CD14-positive monocyte (primary cell): ENCODE measurements around the gene OR13J1. TPM values are rescaled to one million over a fixed set of nuclear protein-coding genes. Genes with fewer than 3 reads are reported as not detected.
A peak's percentile ranks its signal among the peaks of the same experiment; 100 is the strongest.

Experiments used
- DNase-seq, 3 donors: peaks; one replicate each; pipeline ENCODE4 v3.0.0-alpha.2; 2011 to 2022
- H2AFZ ChIP-seq: 2 replicates; pipeline ENCODE4 v1.6.0; 2012; ENCODE audit warnings: mild to moderate bottlenecking, low read depth, low read length, inconsistent platforms; ENCODE audit not compliant: insufficient read depth, poor library complexity, severe bottlenecking
- H3K27ac ChIP-seq, 2 donors: 1 replicate in 1 of 2; 2 replicates in 1 of 2; pipeline ENCODE4 v1.5.1; 2012 to 2013; ENCODE audit warnings: low read length in 2 of 2, control low read depth in 1 of 2, inconsistent platforms in 1 of 2, low read depth in 1 of 2, mild to moderate bottlenecking in 1 of 2
- H3K27me3 ChIP-seq, 2 donors: one replicate each; pipeline versions ENCODE4 v1.6.0 to v1.6.1; 2011 to 2013; ENCODE audit warnings: low read length in 2 of 2; ENCODE audit not compliant: control insufficient read depth in 2 of 2, insufficient read depth in 2 of 2
- H3K36me3 ChIP-seq, 2 donors: replicated peaks in 1 of 2; 1 replicate in 1 of 2; 2 replicates in 1 of 2; pipeline versions ENCODE4 v1.5.1 to v1.6.1; 2012 to 2013; ENCODE audit warnings: low read length in 2 of 2, control low read depth in 1 of 2, inconsistent platforms in 1 of 2, mild to moderate bottlenecking in 1 of 2; ENCODE audit not compliant: insufficient read depth in 2 of 2, control insufficient read depth in 1 of 2
- H3K4me1 ChIP-seq, 2 donors: 1 replicate in 1 of 2; 2 replicates in 1 of 2; pipeline versions ENCODE4 v1.5.1 to v1.6.1; 2012 to 2013; ENCODE audit warnings: low read length in 2 of 2, control low read depth in 1 of 2, inconsistent platforms in 1 of 2, mild to moderate bottlenecking in 1 of 2, moderate library complexity in 1 of 2; ENCODE audit not compliant: insufficient read depth in 2 of 2, control insufficient read depth in 1 of 2
- H3K4me2 ChIP-seq: replicated peaks from 2 replicates; pipeline ENCODE3; 2012; ENCODE audit warnings: low read length, moderate library complexity, mild to moderate bottlenecking; ENCODE audit not compliant: poor library complexity, severe bottlenecking; ENCODE audit errors: extremely low read depth
- H3K4me3 ChIP-seq, 3 experiments: fragments of 200-600 bp in 1 of 3; sonication (generic) in 1 of 3; replicated peaks in 1 of 3; 1 replicate in 2 of 3; 2 replicates in 1 of 3; pipeline ENCODE4 v1.5.1; 2011 to 2013; ENCODE audit warnings: low read length in 3 of 3, mild to moderate bottlenecking in 3 of 3, control low read depth in 2 of 3, low read depth in 2 of 3, inconsistent platforms in 1 of 3, moderate library complexity in 1 of 3
- H3K79me2 ChIP-seq: 2 replicates; pipeline ENCODE4 v1.6.0; 2012; ENCODE audit warnings: mild to moderate bottlenecking, control low read depth, inconsistent platforms, low read length, moderate library complexity; ENCODE audit not compliant: insufficient read depth
- H3K9ac ChIP-seq: 2 replicates; pipeline ENCODE4 v1.6.0; 2017; ENCODE audit warnings: low read length, mild to moderate bottlenecking; ENCODE audit not compliant: insufficient read depth, poor library complexity, severe bottlenecking
- H3K9me3 ChIP-seq, 2 donors: replicated peaks in 1 of 2; 1 replicate in 1 of 2; 2 replicates in 1 of 2; pipeline versions ENCODE4 v1.5.1 to v1.6.1; 2012 to 2013; ENCODE audit warnings: low read length in 2 of 2, control low read depth in 1 of 2; ENCODE audit not compliant: control insufficient read depth in 1 of 2, insufficient read depth in 1 of 2
- H4K20me1 ChIP-seq: 2 replicates; pipeline ENCODE4 v1.6.0; 2012; ENCODE audit warnings: mild to moderate bottlenecking, low read length, control low read depth, moderate library complexity; ENCODE audit not compliant: insufficient read depth
- H3K27ac Mint-ChIP-seq, 7 donors: one replicate each; pipeline ENCODE4 v1.8.0; 2020; ENCODE audit warnings: mild to moderate bottlenecking in 7 of 7, mixed read lengths in 7 of 7, moderate library complexity in 6 of 7, inconsistent platforms in 2 of 7
- H3K27me3 Mint-ChIP-seq, 3 donors: one replicate each; pipeline ENCODE4 v1.8.0; 2021 to 2022; ENCODE audit warnings: low read depth in 3 of 3, mild to moderate bottlenecking in 3 of 3, mixed read lengths in 3 of 3, moderate library complexity in 3 of 3, inconsistent platforms in 1 of 3
- H3K36me3 Mint-ChIP-seq, 2 donors: one replicate each; pipeline ENCODE4 v1.8.0; 2020; ENCODE audit warnings: mixed read lengths in 2 of 2, inconsistent platforms in 1 of 2, mild to moderate bottlenecking in 1 of 2
- H3K4me1 Mint-ChIP-seq: one replicate; pipeline ENCODE4 v1.8.0; 2020; ENCODE audit warnings: mild to moderate bottlenecking, mixed read lengths
- H3K4me3 Mint-ChIP-seq, 2 donors: one replicate each; pipeline ENCODE4 v1.8.0; 2020; ENCODE audit warnings: mild to moderate bottlenecking in 2 of 2, mixed read lengths in 2 of 2, moderate library complexity in 1 of 2
- H3K9me3 Mint-ChIP-seq, 7 donors: one replicate each; pipeline ENCODE4 v1.8.0; 2020 to 2022; ENCODE audit warnings: mixed read lengths in 7 of 7, mild to moderate bottlenecking in 6 of 7, moderate library complexity in 6 of 7, inconsistent platforms in 2 of 7
- WGBS: methylation state at CpG from one replicate; pipeline ENCODE4 v1.1.5; 2013; ENCODE audit warnings: missing lambda C conversion rate; ENCODE audit not compliant: insufficient coverage; 5-methylcytosine and 5-hydroxymethylcytosine counted together
- intact Hi-C, 2 donors: fragments of 100-400 bp; cut with micrococcal nuclease; formaldehyde crosslinking; loops; one replicate each; pipeline versions ENCODE4 v1.15.0 to v1.15.1; 2023
- polyA plus RNA-seq, 3 donors: library from polyadenylated mRNA; depleted of rRNA in 1 of 3; unstranded in 2 of 3; stranded (reverse) in 1 of 3; fragments of 300-500 nt in 2 of 3; fragments of >200 nt in 1 of 3; fragmentation: Illumina TruSeq in 2 of 3; gene quantifications; 1 replicate in 2 of 3; 2 replicates in 1 of 3; pipeline ENCODE4 v1.2.3, GENCODE V29; 2012 to 2021
- TF ChIP-seq, protein P1 (sequence below): fragments of 200-600 bp; IDR thresholded peaks from one replicate; pipeline ENCODE4 v1.8.0; 2022; ENCODE audit warnings: antibody characterized with exemption, mild to moderate bottlenecking

OR13J1 gene
- polyA plus RNA-seq, 3 donors: not detected

DNA sequence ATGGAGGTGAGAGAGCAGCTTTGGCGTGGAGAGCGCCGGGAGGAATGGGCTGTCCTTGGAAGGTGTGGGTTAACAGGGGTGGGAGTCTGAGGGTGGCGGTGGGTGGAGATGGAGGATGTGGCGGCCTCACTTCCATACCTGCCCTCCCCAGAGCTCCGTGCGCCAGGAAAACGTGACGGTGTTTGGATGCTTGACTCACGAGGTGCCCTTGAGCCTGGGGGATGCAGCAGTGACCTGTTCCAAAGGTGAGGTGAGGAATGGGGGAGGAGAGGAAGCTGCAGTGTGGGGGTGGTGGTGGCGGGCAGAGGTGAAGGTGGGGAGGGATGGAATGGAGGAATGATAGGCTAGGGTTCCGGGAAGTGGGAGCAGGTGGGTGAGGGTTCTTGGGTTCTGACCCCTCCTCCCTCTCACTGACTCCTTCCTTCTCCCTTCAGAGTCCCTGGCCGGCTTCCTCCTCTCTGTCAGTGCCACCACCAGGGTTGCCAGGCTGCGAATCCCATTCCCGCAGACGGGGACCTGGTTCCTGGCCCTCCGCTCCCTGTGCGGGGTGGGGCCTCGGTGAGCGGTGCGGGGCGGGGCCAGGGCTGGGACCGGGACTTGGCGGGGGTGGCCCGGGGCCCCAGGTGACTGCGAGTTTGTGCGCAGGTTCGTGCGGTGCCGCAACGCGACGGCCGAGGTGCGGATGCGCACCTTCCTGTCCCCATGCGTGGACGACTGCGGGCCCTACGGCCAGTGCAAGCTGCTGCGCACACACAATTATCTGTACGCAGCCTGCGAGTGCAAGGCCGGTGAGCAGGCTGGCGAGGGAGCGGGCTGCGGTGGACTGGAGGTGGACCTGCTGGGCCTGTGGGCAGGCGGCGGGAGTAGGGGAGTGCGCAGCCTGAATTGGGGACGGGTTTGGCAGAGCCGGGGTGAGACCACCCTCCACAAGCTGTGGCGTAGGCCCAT is 24.1 kb downstream of the OR13J1 start:
- Histone ChIP-seq H3K4me2 (peak overlapping the region; percentile 65), H3K27me3 (peaks cover 9 to 27% of the 10 kb centered on the region in 2 donors), H4K20me1 (no peaks in the 10 kb centered on the region), H3K9me3 (no peaks in the 10 kb centered on the region), H3K9ac (peak overlapping the region; percentile 9), H3K27ac (peak overlapping the region; percentile 24 to 31), H3K36me3 (peaks cover 0 to 2% of the 10 kb centered on the region in 2 donors), H3K4me3 (peak overlapping the region in 1 of 3 experiments; percentile 40), H2AFZ (peak overlapping the region; percentile 45), H3K79me2 (no peaks in the 10 kb centered on the region), H3K4me1 (peaks cover 61 to 64% of the 10 kb centered on the region in 2 donors)
- Mint-ChIP-seq H3K27ac (peak overlapping the region; percentile 90 to 100 (median 98)), H3K9me3 (peaks cover 0 to 2% (median 0%) of the 10 kb centered on the region in 7 donors), H3K36me3 (peaks cover 36 to 40% of the 10 kb centered on the region in 2 donors), H3K4me1 (peaks cover 66% of the 10 kb centered on the region), H3K27me3 (peaks cover 19 to 41% (median 32%) of the 10 kb centered on the region in 3 donors), H3K4me3 (peak overlapping the region; percentile 48 to 72)
- 59% methylated on average over 39 of the region's 53 CpGs for WGBS
- peak in 1 of 3 donors; percentile 29 for DNase-seq
- intact Hi-C loops: loop anchor here in 1 of 2 donors (2.0 kb wide), 1 partner anchor 17 kb away; the partner anchor contains the start of genes FAM221B and TMEM8B
- TF ChIP-seq, protein P1, sequence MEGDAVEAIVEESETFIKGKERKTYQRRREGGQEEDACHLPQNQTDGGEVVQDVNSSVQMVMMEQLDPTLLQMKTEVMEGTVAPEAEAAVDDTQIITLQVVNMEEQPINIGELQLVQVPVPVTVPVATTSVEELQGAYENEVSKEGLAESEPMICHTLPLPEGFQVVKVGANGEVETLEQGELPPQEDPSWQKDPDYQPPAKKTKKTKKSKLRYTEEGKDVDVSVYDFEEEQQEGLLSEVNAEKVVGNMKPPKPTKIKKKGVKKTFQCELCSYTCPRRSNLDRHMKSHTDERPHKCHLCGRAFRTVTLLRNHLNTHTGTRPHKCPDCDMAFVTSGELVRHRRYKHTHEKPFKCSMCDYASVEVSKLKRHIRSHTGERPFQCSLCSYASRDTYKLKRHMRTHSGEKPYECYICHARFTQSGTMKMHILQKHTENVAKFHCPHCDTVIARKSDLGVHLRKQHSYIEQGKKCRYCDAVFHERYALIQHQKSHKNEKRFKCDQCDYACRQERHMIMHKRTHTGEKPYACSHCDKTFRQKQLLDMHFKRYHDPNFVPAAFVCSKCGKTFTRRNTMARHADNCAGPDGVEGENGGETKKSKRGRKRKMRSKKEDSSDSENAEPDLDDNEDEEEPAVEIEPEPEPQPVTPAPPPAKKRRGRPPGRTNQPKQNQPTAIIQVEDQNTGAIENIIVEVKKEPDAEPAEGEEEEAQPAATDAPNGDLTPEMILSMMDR: no peak

DNA sequence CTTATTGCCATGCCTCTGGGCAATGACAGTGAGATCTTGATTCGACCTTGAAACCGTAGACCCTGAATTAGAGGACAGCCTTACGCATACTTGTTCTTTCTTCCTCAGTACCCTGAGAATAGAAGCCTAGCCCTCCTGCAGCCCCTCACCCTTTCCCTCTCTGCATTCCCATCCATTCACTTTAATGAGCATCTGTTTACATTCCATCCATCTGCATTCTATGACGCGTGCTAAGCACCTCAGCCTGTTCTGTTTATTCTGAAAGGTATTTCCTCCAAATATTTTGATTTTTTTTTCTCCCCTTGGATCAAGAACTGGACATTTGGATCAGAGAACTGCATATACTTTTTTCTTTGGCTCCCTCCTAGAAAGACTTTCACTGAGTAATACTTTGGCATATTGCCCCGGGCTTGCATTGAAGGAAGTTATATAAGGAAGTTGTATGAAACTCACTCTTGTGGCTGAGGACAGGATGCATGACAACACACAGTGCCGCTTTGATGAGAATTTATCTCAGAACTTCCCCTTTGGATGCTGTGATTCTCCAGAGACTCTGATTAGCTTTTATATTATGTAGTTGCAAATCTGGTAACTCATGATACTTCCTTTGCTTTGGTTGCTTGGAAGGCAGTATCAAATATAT is 25.5 kb downstream of the OR13J1 start:
- peaks cover 0 to 2% of the 10 kb centered on the region in 2 donors for H3K36me3 ChIP-seq
- H2AFZ ChIP-seq: no peak overlapping the region
- Mint-ChIP-seq H3K27me3 (peaks cover 13 to 41% (median 25%) of the 10 kb centered on the region in 3 donors), H3K36me3 (peaks cover 44% of the 10 kb centered on the region in 2 donors), H3K27ac (peak overlapping the region; percentile 90 to 100 (median 98)), H3K9me3 (peaks cover 4 to 9% (median 7%) of the 10 kb centered on the region in 7 donors), H3K4me1 (peaks cover 75% of the 10 kb centered on the region), H3K4me3 (peak overlapping the region; percentile 63 to 93)
- H3K9me3 ChIP-seq: no peaks in the 10 kb centered on the region
- peak overlapping the region; percentile 72 to 78 for H3K27ac ChIP-seq
- H3K79me2 ChIP-seq: no peaks in the 10 kb centered on the region
- TF ChIP-seq, protein P1: no peak
- intact Hi-C loops: loop anchor here in 1 of 2 donors (2.0 kb wide), 1 partner anchor 16 kb away; the partner anchor contains the start of genes FAM221B and TMEM8B
- DNase-seq: peak; percentile 89 to 96 (median 96)
- H3K9ac ChIP-seq: no peak overlapping the region
- peak overlapping the region in 2 of 3 experiments; percentile 7 to 60 for H3K4me3 ChIP-seq
- H3K4me1 ChIP-seq: peaks cover 72 to 75% of the 10 kb centered on the region in 2 donors
- WGBS: 53% methylated on average over 5 of the region's 7 CpGs
- no peaks in the 10 kb centered on the region for H4K20me1 ChIP-seq
- H3K27me3 ChIP-seq: peaks cover 7 to 15% of the 10 kb centered on the region in 2 donors
- peak overlapping the region; percentile 65 for H3K4me2 ChIP-seq
